Nephron progenitor cell (in vitro differentiated cells): Measurements from ENCODE around the gene EXOC3L2.

Experiments
- DNase-seq: peaks from one replicate; pipeline ENCODE4 v3.0.0; 2021
- H3K27ac Mint-ChIP-seq: 2 replicates; pipeline ENCODE4 v1.8.0; 2021; ENCODE audit warnings: mild to moderate bottlenecking, moderate library complexity, mixed read lengths
- H3K27me3 Mint-ChIP-seq: 2 replicates; pipeline ENCODE4 v1.8.0; 2021; ENCODE audit warnings: mild to moderate bottlenecking, low read depth, mixed read lengths; ENCODE audit not compliant: poor library complexity
- H3K36me3 Mint-ChIP-seq: 2 replicates; pipeline ENCODE4 v1.8.0; 2021; ENCODE audit warnings: low read depth, mixed read lengths
- H3K4me1 Mint-ChIP-seq: 2 replicates; pipeline ENCODE4 v1.8.0; 2021; ENCODE audit warnings: mixed read lengths
- H3K4me3 Mint-ChIP-seq: 2 replicates; pipeline ENCODE4 v1.8.0; 2021; ENCODE audit warnings: mild to moderate bottlenecking, moderate library complexity, mixed read lengths
- H3K9me3 Mint-ChIP-seq: 2 replicates; pipeline ENCODE4 v1.8.0; 2021; ENCODE audit warnings: mild to moderate bottlenecking, moderate library complexity, mixed read lengths
- CTCF ChIP-seq: fragments of 200-600 bp; sonication (generic); IDR thresholded peaks from 2 replicates; pipeline ENCODE4 v1.5.0; 2021; ENCODE audit warnings: antibody characterized with exemption

The EXOC3L2 gene

GRCh38 chr19:45175515-45176345 is 69.5 kb downstream of the EXOC3L2 start:
- peak overlapping the region; percentile 68 for H3K4me3 Mint-ChIP-seq
- no peak for DNase-seq
- peaks cover 51% of the 10 kb centered on the region for H3K4me1 Mint-ChIP-seq
- TF ChIP-seq CTCF = no peak
- no peaks in the 10 kb centered on the region for H3K9me3 Mint-ChIP-seq
- peak overlapping the region; percentile 17 for H3K27ac Mint-ChIP-seq
- H3K27me3 Mint-ChIP-seq = peaks cover 7% of the 10 kb centered on the region
- H3K36me3 Mint-ChIP-seq = no peaks in the 10 kb centered on the region

- H3K4me3 Mint-ChIP-seq = peak overlapping the region; percentile 50
- TF ChIP-seq CTCF = no peak
- peaks cover 44% of the 10 kb centered on the region for H3K4me1 Mint-ChIP-seq
- no peak overlapping the region for H3K27ac Mint-ChIP-seq
- DNase-seq = no peak
- H3K9me3 Mint-ChIP-seq = no peaks in the 10 kb centered on the region
- no peaks in the 10 kb centered on the region for H3K27me3 Mint-ChIP-seq
- no peaks in the 10 kb centered on the region for H3K36me3 Mint-ChIP-seq
Measured at GRCh38 chr19:45173816-45174215, 71.4 kb downstream of the EXOC3L2 start.

- no peak for DNase-seq
- no peak overlapping the region for H3K4me3 Mint-ChIP-seq
- H3K36me3 Mint-ChIP-seq = no peaks in the 10 kb centered on the region
- no peaks in the 10 kb centered on the region for H3K9me3 Mint-ChIP-seq
- no peak overlapping the region for H3K27ac Mint-ChIP-seq
- TF ChIP-seq CTCF = no peak
- no peaks in the 10 kb centered on the region for H3K27me3 Mint-ChIP-seq
- H3K4me1 Mint-ChIP-seq = peaks cover 38% of the 10 kb centered on the region
Measured at GRCh38 chr19:45172611-45173208, 72.5 kb downstream of the EXOC3L2 start.

DNA sequence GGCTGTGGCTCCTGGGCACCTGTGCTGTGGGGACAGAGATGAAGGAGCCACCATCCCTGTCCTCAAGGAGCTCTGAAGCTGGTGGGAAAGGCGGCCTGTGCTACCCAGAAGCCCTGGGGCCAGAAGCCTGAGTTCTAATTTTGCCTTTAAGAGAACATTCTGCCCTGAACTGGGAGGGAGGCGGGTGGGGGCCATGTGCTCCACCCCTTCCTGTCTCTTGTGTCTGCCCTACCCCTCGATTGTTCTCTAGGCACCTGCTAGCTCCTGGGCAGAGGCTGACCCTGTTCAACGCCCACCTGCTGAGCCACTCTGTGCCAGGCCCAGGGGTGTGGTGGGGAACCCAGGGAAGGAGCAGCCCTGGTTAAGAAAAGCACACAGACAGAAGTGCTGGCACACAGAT is 73.0 kb downstream of the EXOC3L2 start:
- Mint-ChIP-seq H3K27me3 (no peaks in the 10 kb centered on the region), H3K4me3 (no peak overlapping the region), H3K36me3 (no peaks in the 10 kb centered on the region), H3K9me3 (no peaks in the 10 kb centered on the region), H3K27ac (no peak overlapping the region), H3K4me1 (peaks cover 35% of the 10 kb centered on the region)
- TF ChIP-seq CTCF = no peak
- DNase-seq = no peak

DNA sequence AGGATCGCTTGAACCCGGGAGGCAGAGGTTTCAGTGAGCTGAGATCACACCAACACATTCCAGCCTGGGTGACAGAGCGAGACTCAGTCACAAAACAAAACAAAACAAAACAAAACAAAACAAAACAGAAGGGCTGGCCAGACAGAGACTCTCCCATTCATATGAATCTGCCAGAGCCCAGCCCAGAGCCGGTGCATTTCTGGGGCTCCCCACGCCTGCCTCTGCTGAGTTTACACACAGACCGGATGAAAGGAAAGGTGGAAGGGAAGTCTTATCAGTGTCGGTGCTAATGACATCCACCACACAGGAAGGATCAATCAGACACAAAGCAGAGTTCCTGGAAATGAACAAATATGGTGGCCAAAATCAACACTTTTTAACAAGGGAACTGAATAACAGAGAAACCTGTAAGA is 74.0 kb downstream of the EXOC3L2 start:
- Mint-ChIP-seq H3K36me3 (no peaks in the 10 kb centered on the region), H3K4me3 (no peak overlapping the region), H3K27ac (peak overlapping the region; percentile 55), H3K9me3 (no peaks in the 10 kb centered on the region), H3K27me3 (no peaks in the 10 kb centered on the region), H3K4me1 (peaks cover 40% of the 10 kb centered on the region)
- TF ChIP-seq CTCF = no peak
- DNase-seq = no peak
